K562 (cell line): ENCODE results near the gene TSPAN14. TPM values are rescaled to one million over a fixed set of nuclear protein-coding genes. Genes with fewer than 3 reads are reported as not detected.

Source experiments
- ATAC-seq: fragments of 200-7000 bp; cut with Tn5 transposase; 3 replicates; pipeline ENCODE4 v1.9.1; 2020; ENCODE audit warnings: moderate library complexity
- BruUV-seq: library from RNA; stranded (reverse); fragments of 400-500 nt; replicated peaks from 2 replicates; lab custom pipeline; 2021; lab: Mats Ljungman, UMichigan
- CTCF ChIA-PET: fragments of 300-600 bp; formaldehyde crosslinking; extraction: SDS; loops from one replicate; lab custom pipeline; 2021; ENCODE audit warnings: low intra/inter-chr PET ratio; lab: Yijun Ruan, JAX
- POLR2A ChIA-PET: fragments of 300-600, 350-650 bp; sonication (Branson Sonifier 250); formaldehyde crosslinking; extraction: SDS; loops from one replicate; lab custom pipeline; 2021; ENCODE audit warnings: antibody characterized with exemption, inconsistent platforms; lab: Yijun Ruan, JAX
- DNase-seq, 4 experiments: peaks; one replicate each; pipeline versions ENCODE4 v3.0.0 to v3.0.0-alpha.2; 2011 to 2018; ENCODE audit warnings: low spot score in 3 of 4, mixed read lengths in 3 of 4; ENCODE audit errors: extremely low read depth in 1 of 4
- FAIRE-seq: peaks from 2 replicates; lab custom pipeline; 2011; peaks lifted over from hg19 to GRCh38; lab: Jason Lieb, UNC
- H2AFZ ChIP-seq: 2 replicates; pipeline ENCODE4 v1.6.0; 2011; ENCODE audit warnings: low read depth, low read length, control low read depth, inconsistent platforms
- H3K27ac ChIP-seq: fragments of 200-600 bp; 3 replicates; pipeline ENCODE4 v1.8.0; 2011; ENCODE audit warnings: low read depth, mild to moderate bottlenecking, control low read depth, inconsistent platforms, low read length, moderate library complexity, mixed read lengths; ENCODE audit errors: extremely low read depth
- H3K27me3 ChIP-seq, 2 experiments: fragments of 300-600 bp in 1 of 2; 2 replicates in 1 of 2; 3 replicates in 1 of 2; pipeline versions ENCODE4 v1.6.0 to v1.8.0; 2011; ENCODE audit warnings: inconsistent platforms in 2 of 2, low read length in 2 of 2, mild to moderate bottlenecking in 1 of 2, mixed read lengths in 1 of 2, moderate library complexity in 1 of 2; ENCODE audit not compliant: control insufficient read depth in 2 of 2, insufficient read depth in 2 of 2
- H3K36me3 ChIP-seq: fragments of 300-600 bp; 3 replicates; pipeline ENCODE4 v1.8.0; 2011; ENCODE audit warnings: mild to moderate bottlenecking, low read length, inconsistent platforms; ENCODE audit not compliant: control insufficient read depth, insufficient read depth
- H3K4me1 ChIP-seq, 2 experiments: fragments of 200-600 bp in 1 of 2; replicated peaks in 1 of 2; 2 replicates in 1 of 2; 3 replicates in 1 of 2; pipeline versions ENCODE4 v1.5.1 to v1.8.0; 2011; ENCODE audit warnings: inconsistent platforms in 2 of 2, low read length in 2 of 2, mild to moderate bottlenecking in 1 of 2, mixed read lengths in 1 of 2, moderate library complexity in 1 of 2; ENCODE audit not compliant: control insufficient read depth in 2 of 2, insufficient read depth in 2 of 2
- H3K4me2 ChIP-seq: 2 replicates; pipeline ENCODE4 v1.6.1; 2011; ENCODE audit warnings: low read length, control low read depth, inconsistent platforms, mixed read lengths; ENCODE audit not compliant: insufficient read depth
- H3K4me3 ChIP-seq: fragments of 200-600 bp; sonication (generic), shearing (Covaris generic); 2 replicates; pipeline ENCODE4 v1.5.1; 2016; ENCODE audit warnings: control low read depth, inconsistent platforms
- H3K79me2 ChIP-seq: fragments of 200-600 bp; 3 replicates; pipeline ENCODE4 v1.8.0; 2011; ENCODE audit warnings: low read length, inconsistent platforms; ENCODE audit not compliant: control insufficient read depth, insufficient read depth
- H3K9ac ChIP-seq, 2 experiments: 2 replicates each; pipeline versions ENCODE4 v1.6.0 to v1.6.1; 2011; ENCODE audit warnings: low read depth in 2 of 2, low read length in 2 of 2, control low read depth in 1 of 2, inconsistent platforms in 1 of 2, mild to moderate bottlenecking in 1 of 2, mixed read lengths in 1 of 2; ENCODE audit not compliant: insufficient read depth in 1 of 2
- H3K9me1 ChIP-seq: one replicate; pipeline ENCODE4 v1.6.0; 2011; ENCODE audit warnings: inconsistent platforms, mild to moderate bottlenecking, low read length, moderate library complexity; ENCODE audit not compliant: control insufficient read depth, insufficient read depth
- H3K9me3 ChIP-seq: replicated peaks from 2 replicates; pipeline ENCODE4 v1.5.1; 2011; ENCODE audit warnings: low read depth, low read length, inconsistent platforms; ENCODE audit not compliant: control insufficient read depth, insufficient read depth
- H4K20me1 ChIP-seq: replicated peaks from 2 replicates; pipeline ENCODE4 v1.6.1; 2011; ENCODE audit warnings: low read length, inconsistent platforms, mixed read lengths; ENCODE audit not compliant: control insufficient read depth, insufficient read depth
- ESRRB ChIP-seq: fragments of 250-450 bp; sonication (Bioruptor Pico); IDR thresholded peaks from 2 replicates; pipeline ENCODE4 v1.5.0; 2020; ENCODE audit warnings: mild to moderate bottlenecking, moderate library complexity, borderline replicate concordance
- POLR2AphosphoS5 ChIP-seq: IDR thresholded peaks from 2 replicates; pipeline ENCODE4 v1.6.1; 2011; ENCODE audit warnings: mild to moderate bottlenecking, low read depth, low read length, moderate library complexity; ENCODE audit not compliant: control insufficient read depth, insufficient read depth
- TFAM ChIP-seq: fragments of 250-450 bp; sonication (Bioruptor Pico); conservative IDR thresholded peaks from 2 replicates; pipeline ENCODE4 v1.5.0; 2021; ENCODE audit warnings: mild to moderate bottlenecking, moderate library complexity
- ZBTB33 ChIP-seq: sonication (generic); formaldehyde crosslinking; IDR thresholded peaks from 2 replicates; pipeline ENCODE4 v1.8.1; 2023; ENCODE audit warnings: mild to moderate bottlenecking, missing genetic modification reagents
- ZNF518B ChIP-seq: fragments of 250-450 bp; sonication (Bioruptor Pico); IDR thresholded peaks from 2 replicates; pipeline ENCODE4 v1.5.0; 2021; ENCODE audit warnings: mild to moderate bottlenecking, moderate library complexity
- ZNF696 ChIP-seq: fragments of 250-450 bp; sonication (Bioruptor Pico); conservative IDR thresholded peaks from 2 replicates; pipeline ENCODE4 v1.4.0; 2020; ENCODE audit warnings: mild to moderate bottlenecking, moderate library complexity
- ZSCAN32 ChIP-seq: fragments of 450-650 bp; formaldehyde crosslinking; IDR thresholded peaks from 2 replicates; pipeline ENCODE4 v1.4.0; 2020; ENCODE audit warnings: mild to moderate bottlenecking, moderate library complexity
- WGBS: fragments of 100-300 bp; shearing (Covaris generic); methylation state at CpG from one replicate; pipeline ENCODE4 v1.1.6; 2016; ENCODE audit warnings: low coverage, mixed read lengths; ENCODE audit not compliant: insufficient coverage; ENCODE audit errors: missing lambda C conversion rate; 5-methylcytosine and 5-hydroxymethylcytosine counted together
- in situ Hi-C: fragments of 300-500 bp; cut with MboI; formaldehyde crosslinking; loops from 4 replicates; pipeline ENCODE4 v1.15.0; 2018; ENCODE audit warnings: inconsistent platforms, mixed read lengths
- intact Hi-C: fragments of 100-400 bp; cut with micrococcal nuclease; formaldehyde crosslinking; loops from 2 replicates; pipeline ENCODE4 v1.14.2; 2022
- polyA plus RNA-seq, 8 experiments: library from polyadenylated mRNA; depleted of rRNA in 4 of 8; stranded (reverse) in 5 of 8; unstranded in 3 of 8; fragments of >200 nt; fragmentation: Nextera tagmentation in 2 of 8; fragmentation: Illumina TruSeq in 1 of 8; extraction: Ambion mirVana in 2 of 8; extraction: Trizol in 1 of 8; gene quantifications; 2 replicates each; pipeline versions ENCODE4 v1.2.1 to v1.2.3, GENCODE V29; 2011 to 2014; ENCODE audit warnings: inconsistent platforms in 1 of 8, missing spikeins in 1 of 8
- total RNA-seq, 7 experiments: library from RNA; depleted of rRNA in 6 of 7; stranded (reverse); fragments of >200 nt in 6 of 7; fragmentation: Illumina TruSeq in 2 of 7; extraction: Trizol in 2 of 7; gene quantifications; 2 replicates each; pipeline versions ENCODE4 v1.2.1 to v1.2.3, GENCODE V29; 2011 to 2021; ENCODE audit warnings: low replicate concordance in 1 of 7
- TF ChIP-seq, protein P1 (sequence below): sonication (generic); formaldehyde crosslinking; IDR thresholded peaks from 2 replicates; pipeline ENCODE4 v1.8.0; 2023; ENCODE audit warnings: mild to moderate bottlenecking, missing genetic modification reagents
- TF ChIP-seq, protein P2 (sequence below): fragments of 250-450 bp; sonication (Bioruptor Pico); IDR thresholded peaks from 2 replicates; pipeline ENCODE4 v1.5.0; 2021; ENCODE audit warnings: mild to moderate bottlenecking, borderline replicate concordance

The TSPAN14 gene
- total and polyA plus RNA-seq, 9 of the 15 experiments (the other 6 are each of a cell fraction or from before 2014, with no cell fraction given) = 5.8 to 92.9 (median 23.3) TPM

DNA sequence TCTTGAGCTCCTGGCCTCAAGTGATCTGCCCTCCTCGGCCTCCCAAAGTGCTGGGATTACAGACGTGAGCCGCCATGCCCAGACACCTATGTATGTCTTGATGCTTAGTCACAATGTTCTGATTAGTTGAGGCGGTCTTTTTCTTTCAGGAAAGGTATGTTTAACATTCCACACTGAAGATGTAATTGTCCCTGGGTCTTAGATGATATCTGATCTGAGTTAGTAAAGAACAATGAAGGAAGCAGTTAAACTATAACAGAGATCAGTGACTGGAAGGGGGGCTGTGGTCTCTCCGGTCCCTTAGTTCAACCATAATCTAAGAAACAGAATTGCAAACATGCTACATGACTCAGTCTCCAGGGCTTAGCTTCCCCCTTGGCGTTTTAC is 52.1 kb downstream of the TSPAN14 start:
- no peak overlapping the region for H2AFZ ChIP-seq
- POLR2A ChIA-PET = interaction anchor here (1.3 to 3.2 kb wide), 2 partner anchors 47 to 62 kb away, joined by 8 to 16 read pairs; no protein-coding TSS in a partner anchor
- intact Hi-C loops (no loop called here), in situ Hi-C loops (loop anchor here (5.0 to 10.0 kb wide), 2 partner anchors 59 to 121 kb away; no protein-coding TSS in a partner anchor)
- H3K9me3 ChIP-seq = no peaks in the 10 kb centered on the region
- H3K4me2 ChIP-seq = no peak overlapping the region
- WGBS = 69% methylated on average over 6 of the region's 6 CpGs
- H3K9me1 ChIP-seq = peaks cover 10% of the 10 kb centered on the region
- no peak overlapping the region for H3K9ac ChIP-seq
- H3K27me3 ChIP-seq = no peaks in the 10 kb centered on the region
- no peak overlapping the region for H3K4me3 ChIP-seq
- H3K36me3 ChIP-seq = peaks cover 71% of the 10 kb centered on the region
- no peak overlapping the region for H3K27ac ChIP-seq
- H3K79me2 ChIP-seq = peaks cover 68% of the 10 kb centered on the region
- H3K4me1 ChIP-seq = peaks cover 46 to 53% of the 10 kb centered on the region in 2 experiments; a peak in 4 of 5 replicates
- CTCF ChIA-PET = interaction anchor here (0.6 to 5.5 kb wide), 5 partner anchors 61 to 245 kb away, joined by 4 to 79 read pairs (median 9); no protein-coding TSS in a partner anchor
- no peak for DNase-seq
- ATAC-seq = no peak
- FAIRE-seq = no peak
- BruUV-seq = no TSS peak
- H4K20me1 ChIP-seq = peaks cover 7% of the 10 kb centered on the region
- no peak for TF ChIP-seq POLR2AphosphoS5
- TF ChIP-seq ZNF696 = no peak
- no peak for TF ChIP-seq ESRRB (CRISPR knock-in tag)
- TF ChIP-seq TFAM = no peak
- TF ChIP-seq, protein P1, sequence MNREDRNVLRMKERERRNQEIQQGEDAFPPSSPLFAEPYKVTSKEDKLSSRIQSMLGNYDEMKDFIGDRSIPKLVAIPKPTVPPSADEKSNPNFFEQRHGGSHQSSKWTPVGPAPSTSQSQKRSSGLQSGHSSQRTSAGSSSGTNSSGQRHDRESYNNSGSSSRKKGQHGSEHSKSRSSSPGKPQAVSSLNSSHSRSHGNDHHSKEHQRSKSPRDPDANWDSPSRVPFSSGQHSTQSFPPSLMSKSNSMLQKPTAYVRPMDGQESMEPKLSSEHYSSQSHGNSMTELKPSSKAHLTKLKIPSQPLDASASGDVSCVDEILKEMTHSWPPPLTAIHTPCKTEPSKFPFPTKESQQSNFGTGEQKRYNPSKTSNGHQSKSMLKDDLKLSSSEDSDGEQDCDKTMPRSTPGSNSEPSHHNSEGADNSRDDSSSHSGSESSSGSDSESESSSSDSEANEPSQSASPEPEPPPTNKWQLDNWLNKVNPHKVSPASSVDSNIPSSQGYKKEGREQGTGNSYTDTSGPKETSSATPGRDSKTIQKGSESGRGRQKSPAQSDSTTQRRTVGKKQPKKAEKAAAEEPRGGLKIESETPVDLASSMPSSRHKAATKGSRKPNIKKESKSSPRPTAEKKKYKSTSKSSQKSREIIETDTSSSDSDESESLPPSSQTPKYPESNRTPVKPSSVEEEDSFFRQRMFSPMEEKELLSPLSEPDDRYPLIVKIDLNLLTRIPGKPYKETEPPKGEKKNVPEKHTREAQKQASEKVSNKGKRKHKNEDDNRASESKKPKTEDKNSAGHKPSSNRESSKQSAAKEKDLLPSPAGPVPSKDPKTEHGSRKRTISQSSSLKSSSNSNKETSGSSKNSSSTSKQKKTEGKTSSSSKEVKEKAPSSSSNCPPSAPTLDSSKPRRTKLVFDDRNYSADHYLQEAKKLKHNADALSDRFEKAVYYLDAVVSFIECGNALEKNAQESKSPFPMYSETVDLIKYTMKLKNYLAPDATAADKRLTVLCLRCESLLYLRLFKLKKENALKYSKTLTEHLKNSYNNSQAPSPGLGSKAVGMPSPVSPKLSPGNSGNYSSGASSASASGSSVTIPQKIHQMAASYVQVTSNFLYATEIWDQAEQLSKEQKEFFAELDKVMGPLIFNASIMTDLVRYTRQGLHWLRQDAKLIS (CRISPR knock-in tag) = no peak
- TF ChIP-seq ZBTB33 (CRISPR knock-in tag) = no peak
- no peak for TF ChIP-seq ZNF518B (CRISPR knock-in tag)
- no peak for TF ChIP-seq ZSCAN32 (CRISPR knock-in tag)
- TF ChIP-seq, protein P2, sequence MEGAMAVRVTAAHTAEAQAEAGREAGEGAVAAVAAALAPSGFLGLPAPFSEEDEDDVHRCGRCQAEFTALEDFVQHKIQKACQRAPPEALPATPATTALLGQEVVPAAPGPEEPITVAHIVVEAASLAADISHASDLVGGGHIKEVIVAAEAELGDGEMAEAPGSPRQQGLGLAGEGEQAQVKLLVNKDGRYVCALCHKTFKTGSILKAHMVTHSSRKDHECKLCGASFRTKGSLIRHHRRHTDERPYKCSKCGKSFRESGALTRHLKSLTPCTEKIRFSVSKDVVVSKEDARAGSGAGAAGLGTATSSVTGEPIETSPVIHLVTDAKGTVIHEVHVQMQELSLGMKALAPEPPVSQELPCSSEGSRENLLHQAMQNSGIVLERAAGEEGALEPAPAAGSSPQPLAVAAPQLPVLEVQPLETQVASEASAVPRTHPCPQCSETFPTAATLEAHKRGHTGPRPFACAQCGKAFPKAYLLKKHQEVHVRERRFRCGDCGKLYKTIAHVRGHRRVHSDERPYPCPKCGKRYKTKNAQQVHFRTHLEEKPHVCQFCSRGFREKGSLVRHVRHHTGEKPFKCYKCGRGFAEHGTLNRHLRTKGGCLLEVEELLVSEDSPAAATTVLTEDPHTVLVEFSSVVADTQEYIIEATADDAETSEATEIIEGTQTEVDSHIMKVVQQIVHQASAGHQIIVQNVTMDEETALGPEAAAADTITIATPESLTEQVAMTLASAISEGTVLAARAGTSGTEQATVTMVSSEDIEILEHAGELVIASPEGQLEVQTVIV (CRISPR knock-in tag) = no peak
